HL-60 (cell line): ENCODE data around the gene DCDC1.

Source experiments
- DNase-seq, 2 experiments: peaks; one replicate each; pipeline ENCODE4 v3.0.0-alpha.2; 2010 to 2020; ENCODE audit warnings: low read depth in 1 of 2, low spot score in 1 of 2
- H3K27ac ChIP-seq: fragments of 250-450 bp; sonication (Bioruptor Pico); replicated peaks from 2 replicates; pipeline ENCODE4 v1.5.1; 2020; ENCODE audit warnings: mild to moderate bottlenecking, moderate library complexity
- H3K27me3 ChIP-seq: fragments of 250-450 bp; sonication (Bioruptor Pico); 2 replicates; pipeline ENCODE4 v1.5.1; 2021; ENCODE audit warnings: mild to moderate bottlenecking, moderate library complexity; ENCODE audit not compliant: insufficient read depth, poor library complexity, severe bottlenecking
- H3K4me3 ChIP-seq: replicated peaks from 2 replicates; pipeline ENCODE4 v1.5.1; 2011; ENCODE audit warnings: mild to moderate bottlenecking, control low read depth, low read length; ENCODE audit not compliant: insufficient read depth
- GABPA ChIP-seq: IDR thresholded peaks from 2 replicates; pipeline ENCODE4 v1.6.1; 2012; ENCODE audit warnings: low read depth
- POLR2AphosphoS5 ChIP-seq: IDR thresholded peaks from 2 replicates; pipeline ENCODE4 v1.6.1; 2012; ENCODE audit warnings: low read depth
- SPI1 ChIP-seq: IDR thresholded peaks from 2 replicates; pipeline ENCODE4 v1.6.1; 2012; ENCODE audit warnings: low read depth, mild to moderate bottlenecking, borderline replicate concordance
- TF ChIP-seq, protein P1 (sequence below): IDR thresholded peaks from one replicate; pipeline ENCODE4 v1.5.1; 2011; ENCODE audit warnings: low read length, control low read depth, inconsistent platforms; ENCODE audit not compliant: insufficient read depth
- TF ChIP-seq, protein P2 (sequence below): IDR thresholded peaks from 2 replicates; pipeline ENCODE4 v1.6.1; 2012; ENCODE audit warnings: low read depth; ENCODE audit not compliant: insufficient replicate concordance

DCDC1 gene

DNA sequence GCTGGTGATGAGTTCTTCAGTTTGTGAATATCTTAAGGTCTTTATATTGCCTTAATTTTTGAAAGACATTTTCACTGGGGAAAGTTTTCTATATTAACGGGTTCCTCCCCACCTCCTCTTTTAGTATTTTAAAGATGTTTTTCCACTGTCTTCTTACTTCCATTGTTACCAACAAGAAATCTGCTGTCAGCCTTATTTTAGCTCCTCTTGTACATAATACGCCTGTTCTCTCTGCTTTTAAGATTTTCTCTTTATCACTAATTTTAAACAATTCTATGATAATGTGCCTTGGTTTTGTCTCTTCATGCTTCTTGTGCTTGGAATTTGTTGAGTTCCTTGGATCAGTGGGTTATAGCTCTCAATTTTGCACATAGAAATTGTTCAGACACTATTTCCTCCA, 280.4 kb downstream of the DCDC1 start:
- no peak overlapping the region for H3K4me3 ChIP-seq
- no peak for TF ChIP-seq SPI1
- no peak for TF ChIP-seq GABPA
- TF ChIP-seq, protein P1, sequence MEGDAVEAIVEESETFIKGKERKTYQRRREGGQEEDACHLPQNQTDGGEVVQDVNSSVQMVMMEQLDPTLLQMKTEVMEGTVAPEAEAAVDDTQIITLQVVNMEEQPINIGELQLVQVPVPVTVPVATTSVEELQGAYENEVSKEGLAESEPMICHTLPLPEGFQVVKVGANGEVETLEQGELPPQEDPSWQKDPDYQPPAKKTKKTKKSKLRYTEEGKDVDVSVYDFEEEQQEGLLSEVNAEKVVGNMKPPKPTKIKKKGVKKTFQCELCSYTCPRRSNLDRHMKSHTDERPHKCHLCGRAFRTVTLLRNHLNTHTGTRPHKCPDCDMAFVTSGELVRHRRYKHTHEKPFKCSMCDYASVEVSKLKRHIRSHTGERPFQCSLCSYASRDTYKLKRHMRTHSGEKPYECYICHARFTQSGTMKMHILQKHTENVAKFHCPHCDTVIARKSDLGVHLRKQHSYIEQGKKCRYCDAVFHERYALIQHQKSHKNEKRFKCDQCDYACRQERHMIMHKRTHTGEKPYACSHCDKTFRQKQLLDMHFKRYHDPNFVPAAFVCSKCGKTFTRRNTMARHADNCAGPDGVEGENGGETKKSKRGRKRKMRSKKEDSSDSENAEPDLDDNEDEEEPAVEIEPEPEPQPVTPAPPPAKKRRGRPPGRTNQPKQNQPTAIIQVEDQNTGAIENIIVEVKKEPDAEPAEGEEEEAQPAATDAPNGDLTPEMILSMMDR = no peak
- TF ChIP-seq, protein P2, sequence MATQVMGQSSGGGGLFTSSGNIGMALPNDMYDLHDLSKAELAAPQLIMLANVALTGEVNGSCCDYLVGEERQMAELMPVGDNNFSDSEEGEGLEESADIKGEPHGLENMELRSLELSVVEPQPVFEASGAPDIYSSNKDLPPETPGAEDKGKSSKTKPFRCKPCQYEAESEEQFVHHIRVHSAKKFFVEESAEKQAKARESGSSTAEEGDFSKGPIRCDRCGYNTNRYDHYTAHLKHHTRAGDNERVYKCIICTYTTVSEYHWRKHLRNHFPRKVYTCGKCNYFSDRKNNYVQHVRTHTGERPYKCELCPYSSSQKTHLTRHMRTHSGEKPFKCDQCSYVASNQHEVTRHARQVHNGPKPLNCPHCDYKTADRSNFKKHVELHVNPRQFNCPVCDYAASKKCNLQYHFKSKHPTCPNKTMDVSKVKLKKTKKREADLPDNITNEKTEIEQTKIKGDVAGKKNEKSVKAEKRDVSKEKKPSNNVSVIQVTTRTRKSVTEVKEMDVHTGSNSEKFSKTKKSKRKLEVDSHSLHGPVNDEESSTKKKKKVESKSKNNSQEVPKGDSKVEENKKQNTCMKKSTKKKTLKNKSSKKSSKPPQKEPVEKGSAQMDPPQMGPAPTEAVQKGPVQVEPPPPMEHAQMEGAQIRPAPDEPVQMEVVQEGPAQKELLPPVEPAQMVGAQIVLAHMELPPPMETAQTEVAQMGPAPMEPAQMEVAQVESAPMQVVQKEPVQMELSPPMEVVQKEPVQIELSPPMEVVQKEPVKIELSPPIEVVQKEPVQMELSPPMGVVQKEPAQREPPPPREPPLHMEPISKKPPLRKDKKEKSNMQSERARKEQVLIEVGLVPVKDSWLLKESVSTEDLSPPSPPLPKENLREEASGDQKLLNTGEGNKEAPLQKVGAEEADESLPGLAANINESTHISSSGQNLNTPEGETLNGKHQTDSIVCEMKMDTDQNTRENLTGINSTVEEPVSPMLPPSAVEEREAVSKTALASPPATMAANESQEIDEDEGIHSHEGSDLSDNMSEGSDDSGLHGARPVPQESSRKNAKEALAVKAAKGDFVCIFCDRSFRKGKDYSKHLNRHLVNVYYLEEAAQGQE = no peak
- TF ChIP-seq POLR2AphosphoS5 = no peak
- H3K27ac ChIP-seq = no peak overlapping the region
- no peaks in the 10 kb centered on the region for H3K27me3 ChIP-seq
- no peak for DNase-seq

DNA sequence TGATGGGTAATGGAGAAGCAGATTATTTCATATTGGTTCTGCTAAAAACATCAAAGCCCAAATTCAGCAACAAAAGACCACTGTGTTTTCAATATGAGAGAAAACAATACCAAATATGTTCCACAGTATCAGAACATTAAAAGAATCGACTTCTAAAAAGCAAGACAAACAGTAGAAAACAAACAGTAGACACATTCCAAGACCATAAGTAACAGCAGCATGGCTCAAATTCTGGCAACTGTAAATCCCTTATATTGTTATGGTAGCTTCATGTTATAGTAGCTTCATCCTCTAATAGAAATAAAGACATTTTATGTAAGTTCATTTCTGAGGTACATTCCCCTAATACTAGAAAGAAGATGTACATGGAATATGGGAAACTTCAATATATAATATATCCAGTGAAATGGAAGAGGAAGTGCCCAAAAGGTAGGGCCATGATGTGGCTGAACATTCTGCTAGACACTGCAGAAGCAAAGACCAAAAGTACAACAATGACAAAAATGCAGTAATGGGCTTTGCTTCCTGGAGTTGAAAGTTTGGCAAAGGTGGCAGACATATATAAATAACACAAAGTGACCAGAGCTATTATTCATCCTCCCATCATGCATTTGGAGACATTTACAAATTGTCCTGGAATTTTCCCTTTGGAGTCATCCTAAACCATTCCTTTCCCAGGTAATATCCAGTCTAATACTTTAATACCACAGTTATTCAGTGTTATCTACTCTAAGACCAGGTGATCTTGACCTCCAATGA, 299.9 kb downstream of the DCDC1 start:
- H3K4me3 ChIP-seq = no peak overlapping the region

DNA sequence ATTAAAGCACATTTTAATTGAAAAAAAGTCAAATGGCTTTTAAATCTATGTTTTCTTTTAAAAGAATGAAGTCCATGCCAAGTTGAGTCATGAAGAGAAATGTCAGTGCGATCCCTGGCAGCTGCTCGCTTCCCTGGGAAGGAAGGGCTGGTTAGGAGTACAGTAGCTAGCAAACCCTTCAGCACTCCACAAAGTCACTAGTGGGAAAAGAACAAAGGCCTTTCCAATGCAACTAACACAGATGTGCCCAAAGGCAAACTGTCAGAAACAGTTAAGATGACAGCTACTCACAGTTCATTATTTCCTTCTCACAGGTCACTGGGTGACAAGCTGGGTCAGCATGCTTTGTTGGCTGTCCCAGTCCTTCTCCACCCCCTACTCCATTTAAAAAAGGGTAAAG, 308.7 kb downstream of the DCDC1 start:
- Histone ChIP-seq H3K27ac (no peak overlapping the region), H3K4me3 (no peak overlapping the region), H3K27me3 (no peaks in the 10 kb centered on the region)
- no peak for TF ChIP-seq SPI1
- TF ChIP-seq POLR2AphosphoS5 = no peak
- TF ChIP-seq GABPA = no peak
- TF ChIP-seq, protein P1 = no peak
- TF ChIP-seq, protein P2 = no peak
- no peak for DNase-seq

More for the DNA sequence above, 299.9 kb downstream of the DCDC1 start:
- Histone ChIP-seq H3K27ac (no peak overlapping the region), H3K27me3 (no peaks in the 10 kb centered on the region)
- no peak for DNase-seq
- no peak for TF ChIP-seq GABPA
- no peak for TF ChIP-seq POLR2AphosphoS5
- TF ChIP-seq, protein P2 = no peak
- TF ChIP-seq SPI1 = no peak
- TF ChIP-seq, protein P1 = no peak
